CD4-positive, CD25-positive, alpha-beta regulatory T cell (primary cell): ENCODE data around the gene XPR1. TPM values are rescaled to one million over a fixed set of nuclear protein-coding genes. Genes with fewer than 3 reads are reported as not detected.
A peak's percentile ranks its signal among the peaks of the same experiment; 100 is the strongest.

Source experiments
- ATAC-seq, 2 donors: fragments of 150-1000 bp; cut with Tn5 transposase; one replicate each; pipeline ENCODE4 v1.10.0; 2021; ENCODE audit warnings: low read depth in 2 of 2, moderate number of reproducible peaks in 2 of 2, moderate library complexity in 1 of 2
- DNase-seq, 3 donors: peaks; one replicate each; pipeline versions ENCODE4 v3.0.0 to v3.0.0-alpha.2; 2012 to 2022; ENCODE audit warnings: mixed read lengths in 1 of 3
- H3K27ac ChIP-seq: one replicate; pipeline ENCODE4 v1.7.0; 2013; ENCODE audit warnings: mild to moderate bottlenecking, low read length; ENCODE audit not compliant: insufficient read depth, poor library complexity, severe bottlenecking
- H3K27me3 ChIP-seq: one replicate; pipeline ENCODE4 v1.7.0; 2013; ENCODE audit warnings: low read length; ENCODE audit not compliant: control insufficient read depth, insufficient read depth
- H3K36me3 ChIP-seq: one replicate; pipeline ENCODE4 v1.7.0; 2013; ENCODE audit warnings: mild to moderate bottlenecking, low read length, moderate library complexity; ENCODE audit not compliant: control insufficient read depth, insufficient read depth
- H3K4me1 ChIP-seq: 2 replicates; pipeline ENCODE4 v1.7.0; 2013; ENCODE audit warnings: mild to moderate bottlenecking, low read length; ENCODE audit not compliant: insufficient read depth, control insufficient read depth, poor library complexity, severe bottlenecking
- H3K4me3 ChIP-seq: one replicate; pipeline ENCODE4 v1.7.0; 2013; ENCODE audit warnings: low read depth, mild to moderate bottlenecking, low read length, moderate library complexity
- H3K9me3 ChIP-seq, 2 experiments: 1 replicate in 1 of 2; 2 replicates in 1 of 2; pipeline ENCODE4 v1.7.0; 2013; ENCODE audit warnings: low read length in 2 of 2, mild to moderate bottlenecking in 1 of 2, moderate library complexity in 1 of 2; ENCODE audit not compliant: control insufficient read depth in 2 of 2
- H3K27ac Mint-ChIP-seq, 3 donors: one replicate each; pipeline ENCODE4 v1.8.0; 2020 to 2022; ENCODE audit warnings: mild to moderate bottlenecking in 3 of 3, mixed read lengths in 3 of 3, moderate library complexity in 2 of 3
- H3K27me3 Mint-ChIP-seq: one replicate; pipeline ENCODE4 v1.8.0; 2022; ENCODE audit warnings: mild to moderate bottlenecking, mixed read lengths
- H3K36me3 Mint-ChIP-seq: one replicate; pipeline ENCODE4 v1.8.0; 2020; ENCODE audit warnings: mixed read lengths
- H3K4me1 Mint-ChIP-seq, 4 donors: one replicate each; pipeline ENCODE4 v1.8.0; 2020 to 2022; ENCODE audit warnings: mixed read lengths in 4 of 4, mild to moderate bottlenecking in 1 of 4
- H3K4me3 Mint-ChIP-seq, 4 donors: one replicate each; pipeline ENCODE4 v1.8.0; 2020 to 2022; ENCODE audit warnings: mild to moderate bottlenecking in 4 of 4, mixed read lengths in 4 of 4, moderate library complexity in 3 of 4
- H3K9me3 Mint-ChIP-seq, 7 donors: one replicate each; pipeline ENCODE4 v1.8.0; 2020 to 2022; ENCODE audit warnings: mixed read lengths in 7 of 7, mild to moderate bottlenecking in 3 of 7, moderate library complexity in 2 of 7
- polyA plus RNA-seq, 4 donors: library from polyadenylated mRNA; unstranded; fragments of 300-500 nt; fragmentation: Illumina TruSeq; gene quantifications; one replicate each; pipeline ENCODE4 v1.2.3, GENCODE V29; 2021
- total RNA-seq: library from RNA; stranded (reverse); gene quantifications from one replicate; pipeline ENCODE4 v1.2.3, GENCODE V29; 2022

Gene XPR1
- total and polyA plus RNA-seq, 5 donors from 2014 or later, result 6.4 to 24.2 (median 11.1) TPM

DNA sequence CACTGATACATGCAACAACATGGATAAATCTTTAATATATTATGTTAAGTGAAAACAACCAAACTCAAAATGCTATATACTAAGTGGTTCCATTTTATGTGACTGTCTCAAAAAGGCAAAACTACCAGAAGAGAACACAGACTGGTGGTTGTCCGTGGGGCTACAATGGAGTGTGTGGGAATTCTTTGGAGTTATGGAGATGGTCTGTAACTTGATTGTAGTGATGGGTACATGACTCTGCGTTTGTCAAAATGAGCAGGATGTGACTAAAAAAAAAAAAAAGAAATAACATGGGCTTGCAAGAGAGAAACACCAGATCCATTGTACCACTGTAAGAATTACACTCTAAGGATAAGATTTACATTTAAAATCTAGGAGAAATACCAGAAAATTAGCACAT lies 228.7 kb downstream of the XPR1 start:
- peaks cover 8% of the 10 kb centered on the region for H3K36me3 ChIP-seq
- Mint-ChIP-seq H3K4me3 (no peak overlapping the region), H3K9me3 (no peaks in the 10 kb centered on the region), H3K4me1 (peaks cover 0 to 18% (median 2%) of the 10 kb centered on the region in 4 donors), H3K27ac (peak overlapping the region in 1 of 3 donors; percentile 67), H3K27me3 (no peaks in the 10 kb centered on the region), H3K36me3 (peaks cover 18% of the 10 kb centered on the region)
- no peak for ATAC-seq
- H3K27ac ChIP-seq, result no peak overlapping the region
- H3K4me1 ChIP-seq, result no peaks in the 10 kb centered on the region
- no peak overlapping the region for H3K4me3 ChIP-seq
- no peaks in the 10 kb centered on the region for H3K9me3 ChIP-seq
- H3K27me3 ChIP-seq, result no peaks in the 10 kb centered on the region
- no peak for DNase-seq

DNA sequence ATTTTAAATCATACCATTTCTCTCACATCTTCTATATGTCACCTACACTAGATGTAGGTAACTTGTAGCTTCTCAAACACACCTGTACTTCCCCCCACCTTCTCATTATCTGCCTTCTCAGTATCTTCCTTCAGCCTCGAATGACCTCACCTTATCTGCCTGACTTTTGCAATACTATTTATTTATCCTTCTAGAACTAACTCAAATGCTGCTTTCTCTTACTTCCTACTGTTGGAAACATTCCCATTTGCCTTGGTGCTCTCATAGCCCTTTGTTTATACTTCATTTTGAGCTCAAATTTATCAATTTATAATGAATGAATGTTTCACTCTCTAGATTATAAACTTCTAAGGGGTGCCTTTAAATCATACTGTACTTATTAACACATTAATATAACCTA lies 230.5 kb downstream of the XPR1 start:
- ATAC-seq, result no peak
- H3K4me3 ChIP-seq, result no peak overlapping the region
- no peaks in the 10 kb centered on the region for H3K9me3 Mint-ChIP-seq
- H3K27ac Mint-ChIP-seq, result peak overlapping the region in 2 of 3 donors; percentile 1 to 4
- no peak overlapping the region for H3K27ac ChIP-seq
- no peaks in the 10 kb centered on the region for H3K9me3 ChIP-seq
- peaks cover 11% of the 10 kb centered on the region for H3K36me3 Mint-ChIP-seq
- H3K4me1 ChIP-seq, result no peaks in the 10 kb centered on the region
- H3K27me3 Mint-ChIP-seq, result no peaks in the 10 kb centered on the region
- peaks cover 0 to 10% (median under 1%) of the 10 kb centered on the region in 4 donors for H3K4me1 Mint-ChIP-seq
- H3K27me3 ChIP-seq, result no peaks in the 10 kb centered on the region
- peaks cover 8% of the 10 kb centered on the region for H3K36me3 ChIP-seq
- H3K4me3 Mint-ChIP-seq, result no peak overlapping the region
- no peak for DNase-seq

DNA sequence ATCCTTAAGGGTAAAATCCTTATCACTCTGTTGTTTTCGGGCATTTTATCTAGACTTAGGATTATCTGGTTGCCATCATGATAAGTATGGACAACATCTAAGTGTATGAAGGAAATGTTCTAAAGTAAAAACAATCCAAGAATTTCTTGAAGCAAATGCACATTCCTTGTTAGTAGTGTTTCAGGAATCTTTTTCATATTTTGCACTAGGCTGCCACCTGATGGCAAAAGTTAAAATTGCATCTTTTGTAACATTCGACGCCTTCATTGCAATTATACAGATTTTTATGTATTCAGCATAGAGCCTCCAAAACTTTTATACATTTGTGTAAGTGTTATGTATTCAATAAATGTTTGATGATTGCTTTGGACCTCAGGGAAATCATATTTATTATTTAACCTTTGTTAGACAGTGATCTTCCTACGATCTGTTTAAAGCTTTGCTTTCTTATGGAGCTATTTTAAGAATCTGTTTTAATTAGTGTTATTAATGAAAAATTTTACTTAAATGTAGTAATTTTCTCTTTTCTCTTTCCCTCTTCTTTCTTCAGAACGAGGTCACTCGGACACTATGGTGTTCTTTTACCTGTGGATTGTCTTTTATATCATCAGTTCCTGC lies 231.4 kb downstream of the XPR1 start:
- Mint-ChIP-seq H3K27me3 (no peaks in the 10 kb centered on the region), H3K27ac (no peak overlapping the region), H3K9me3 (no peaks in the 10 kb centered on the region), H3K4me3 (no peak overlapping the region), H3K4me1 (peaks cover 0 to 5% (median under 1%) of the 10 kb centered on the region in 4 donors), H3K36me3 (peaks cover 8% of the 10 kb centered on the region)
- ATAC-seq, result no peak
- Histone ChIP-seq H3K9me3 (no peaks in the 10 kb centered on the region), H3K27me3 (no peaks in the 10 kb centered on the region), H3K36me3 (peaks cover 8% of the 10 kb centered on the region), H3K4me1 (no peaks in the 10 kb centered on the region), H3K27ac (no peak overlapping the region), H3K4me3 (no peak overlapping the region)
- DNase-seq, result peak in 2 of 3 donors; percentile 33 to 59

DNA sequence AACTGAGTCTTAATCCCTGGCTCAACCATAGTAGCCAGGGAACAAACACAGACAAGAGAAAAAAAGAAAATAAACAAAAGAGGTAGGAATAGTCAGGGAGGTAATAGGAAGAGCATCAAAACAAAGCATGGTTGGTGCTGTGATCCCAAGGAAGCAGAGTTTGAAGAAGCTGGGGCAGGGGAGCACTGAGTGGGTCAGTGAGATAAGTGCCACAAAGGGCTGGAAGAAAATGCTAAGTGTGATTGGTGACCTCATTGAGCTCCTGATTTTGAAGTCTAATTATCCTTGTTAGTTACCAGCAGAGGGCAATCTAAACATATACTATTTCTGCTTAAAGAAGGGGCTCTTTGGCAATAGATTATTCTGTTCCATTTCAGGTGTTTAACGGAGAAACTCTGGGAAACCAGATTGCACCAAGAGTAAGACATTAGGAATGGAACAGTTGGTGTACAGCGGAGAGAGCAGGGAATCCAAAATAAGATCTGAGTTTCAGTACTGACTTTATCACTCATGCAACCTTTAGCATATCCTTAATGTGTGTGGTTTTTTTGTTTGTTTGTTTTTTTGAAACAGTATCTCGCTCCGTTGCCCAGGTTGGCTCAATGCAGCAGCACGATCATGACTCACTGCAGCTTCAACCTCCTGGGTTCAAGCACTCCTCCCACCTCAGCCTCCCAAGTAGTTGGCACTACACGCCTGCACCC lies 250.1 kb downstream of the XPR1 start:
- H3K36me3 ChIP-seq, result peaks cover 32% of the 10 kb centered on the region
- peaks cover 0 to 4% (median 2%) of the 10 kb centered on the region in 4 donors for H3K4me1 Mint-ChIP-seq
- no peak overlapping the region for H3K4me3 Mint-ChIP-seq
- H3K27me3 Mint-ChIP-seq, result no peaks in the 10 kb centered on the region
- DNase-seq, result peak in 2 of 3 donors; percentile 11 to 45
- H3K27ac ChIP-seq, result no peak overlapping the region
- no peak for ATAC-seq
- peaks cover 25% of the 10 kb centered on the region for H3K36me3 Mint-ChIP-seq
- no peaks in the 10 kb centered on the region for H3K9me3 ChIP-seq
- no peaks in the 10 kb centered on the region for H3K9me3 Mint-ChIP-seq
- H3K4me1 ChIP-seq, result no peaks in the 10 kb centered on the region
- no peaks in the 10 kb centered on the region for H3K27me3 ChIP-seq
- no peak overlapping the region for H3K4me3 ChIP-seq
- H3K27ac Mint-ChIP-seq, result peak overlapping the region; percentile 6 to 91 (median 66)

DNA sequence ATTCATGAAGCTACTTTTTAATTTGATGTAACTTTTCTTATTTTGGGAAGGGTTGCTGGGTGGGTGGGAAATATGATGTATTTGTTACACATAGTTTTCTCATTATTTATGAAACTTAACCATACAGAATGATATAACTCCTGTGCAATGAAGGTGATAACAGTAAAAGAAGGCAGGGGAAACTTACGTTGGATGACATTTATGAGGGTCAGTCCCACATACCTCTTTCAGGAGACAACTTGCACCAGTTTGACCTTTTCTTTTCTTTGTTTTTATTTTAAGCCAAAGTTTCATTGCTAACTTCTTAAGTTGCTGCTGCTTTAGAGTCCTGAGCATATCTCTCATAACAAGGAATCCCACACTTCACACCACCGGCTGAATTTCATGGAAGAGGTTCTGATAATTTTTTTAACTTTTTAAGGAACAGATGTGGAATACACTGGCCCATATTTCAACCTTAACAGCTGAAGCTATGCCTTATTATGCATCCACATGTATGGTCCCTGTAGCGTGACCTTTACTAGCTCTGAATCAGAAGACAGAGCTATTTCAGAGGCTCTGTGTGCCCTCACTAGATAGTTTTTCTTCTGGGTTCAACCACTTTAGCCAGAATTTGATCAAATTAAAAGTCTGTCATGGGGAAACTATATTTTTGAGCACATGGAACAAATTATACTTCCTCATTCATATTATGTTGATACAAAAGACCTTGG lies 252.9 kb downstream of the XPR1 start:
- Histone ChIP-seq H3K4me1 (no peaks in the 10 kb centered on the region), H3K4me3 (no peak overlapping the region), H3K27me3 (no peaks in the 10 kb centered on the region), H3K27ac (no peak overlapping the region), H3K36me3 (peaks cover 28% of the 10 kb centered on the region), H3K9me3 (no peaks in the 10 kb centered on the region)
- Mint-ChIP-seq H3K4me1 (peaks cover 0 to 4% (median 2%) of the 10 kb centered on the region in 4 donors), H3K27me3 (no peaks in the 10 kb centered on the region), H3K36me3 (peaks cover 25% of the 10 kb centered on the region), H3K4me3 (no peak overlapping the region), H3K9me3 (no peaks in the 10 kb centered on the region), H3K27ac (no peak overlapping the region)
- ATAC-seq (no peak), DNase-seq (no peak)

DNA sequence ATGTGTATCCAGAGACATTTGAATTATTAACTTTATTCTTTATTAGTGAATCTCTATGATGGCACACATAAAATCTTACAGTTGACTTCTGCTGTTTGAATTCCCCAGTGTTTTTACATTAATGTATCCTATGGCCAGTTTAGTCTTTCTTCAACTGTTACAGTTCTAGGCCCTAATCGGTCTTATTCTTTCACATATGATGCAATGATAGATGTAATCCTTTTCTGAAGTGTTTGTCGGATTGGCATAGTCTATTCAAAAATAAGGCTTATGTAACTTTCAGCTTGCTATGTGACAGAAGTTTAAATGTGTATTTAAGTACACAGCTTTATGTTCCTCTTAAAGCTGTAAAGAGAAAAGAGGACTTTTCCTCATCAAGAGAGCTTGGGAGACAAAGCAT lies 254.5 kb downstream of the XPR1 start:
- Histone ChIP-seq H3K4me3 (no peak overlapping the region), H3K4me1 (no peaks in the 10 kb centered on the region), H3K36me3 (peaks cover 24% of the 10 kb centered on the region), H3K27me3 (no peaks in the 10 kb centered on the region), H3K27ac (no peak overlapping the region), H3K9me3 (no peaks in the 10 kb centered on the region)
- no peak overlapping the region for H3K4me3 Mint-ChIP-seq
- H3K36me3 Mint-ChIP-seq, result peaks cover 25% of the 10 kb centered on the region
- no peaks in the 10 kb centered on the region for H3K27me3 Mint-ChIP-seq
- peaks cover 0 to 4% (median 0%) of the 10 kb centered on the region in 4 donors for H3K4me1 Mint-ChIP-seq
- DNase-seq, result no peak
- H3K9me3 Mint-ChIP-seq, result no peaks in the 10 kb centered on the region
- H3K27ac Mint-ChIP-seq, result no peak overlapping the region
- ATAC-seq, result no peak

DNA sequence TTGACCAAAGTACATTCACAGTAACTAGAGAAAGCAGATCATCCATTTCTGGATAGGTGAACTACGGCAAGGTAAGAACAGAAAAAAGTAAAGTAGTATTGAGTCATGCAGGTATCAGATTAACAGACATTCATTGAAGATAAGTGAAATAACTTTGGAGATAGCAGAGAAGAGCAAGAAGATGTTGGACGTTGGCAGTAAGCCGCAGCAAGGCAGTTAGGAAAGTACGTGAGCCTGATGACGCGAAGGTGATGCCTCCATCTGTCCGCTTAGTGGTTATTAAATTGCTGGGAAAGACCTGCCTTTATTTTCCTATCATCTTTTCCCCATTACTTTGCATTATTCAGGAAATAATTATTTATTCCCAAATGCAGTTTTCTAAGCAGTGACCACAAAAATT lies 256.0 kb downstream of the XPR1 start:
- DNase-seq, result no peak
- peaks cover 18% of the 10 kb centered on the region for H3K36me3 ChIP-seq
- no peak overlapping the region for H3K4me3 ChIP-seq
- no peak overlapping the region for H3K4me3 Mint-ChIP-seq
- H3K4me1 ChIP-seq, result no peaks in the 10 kb centered on the region
- no peaks in the 10 kb centered on the region for H3K9me3 Mint-ChIP-seq
- H3K27ac ChIP-seq, result no peak overlapping the region
- H3K27me3 ChIP-seq, result no peaks in the 10 kb centered on the region
- no peaks in the 10 kb centered on the region for H3K4me1 Mint-ChIP-seq
- peaks cover 16% of the 10 kb centered on the region for H3K36me3 Mint-ChIP-seq
- no peak for ATAC-seq
- no peak overlapping the region for H3K27ac Mint-ChIP-seq
- H3K9me3 ChIP-seq, result no peaks in the 10 kb centered on the region
- no peaks in the 10 kb centered on the region for H3K27me3 Mint-ChIP-seq
